ENCODE measurements around the gene SARNP.
A peak's percentile ranks its signal among the peaks of the same experiment; 100 is the strongest.

The SARNP gene

GRCh38 chr12:55720894-55721444 is 96.6 kb downstream of the SARNP start:
- TF ChIP-seq, protein P1, sequence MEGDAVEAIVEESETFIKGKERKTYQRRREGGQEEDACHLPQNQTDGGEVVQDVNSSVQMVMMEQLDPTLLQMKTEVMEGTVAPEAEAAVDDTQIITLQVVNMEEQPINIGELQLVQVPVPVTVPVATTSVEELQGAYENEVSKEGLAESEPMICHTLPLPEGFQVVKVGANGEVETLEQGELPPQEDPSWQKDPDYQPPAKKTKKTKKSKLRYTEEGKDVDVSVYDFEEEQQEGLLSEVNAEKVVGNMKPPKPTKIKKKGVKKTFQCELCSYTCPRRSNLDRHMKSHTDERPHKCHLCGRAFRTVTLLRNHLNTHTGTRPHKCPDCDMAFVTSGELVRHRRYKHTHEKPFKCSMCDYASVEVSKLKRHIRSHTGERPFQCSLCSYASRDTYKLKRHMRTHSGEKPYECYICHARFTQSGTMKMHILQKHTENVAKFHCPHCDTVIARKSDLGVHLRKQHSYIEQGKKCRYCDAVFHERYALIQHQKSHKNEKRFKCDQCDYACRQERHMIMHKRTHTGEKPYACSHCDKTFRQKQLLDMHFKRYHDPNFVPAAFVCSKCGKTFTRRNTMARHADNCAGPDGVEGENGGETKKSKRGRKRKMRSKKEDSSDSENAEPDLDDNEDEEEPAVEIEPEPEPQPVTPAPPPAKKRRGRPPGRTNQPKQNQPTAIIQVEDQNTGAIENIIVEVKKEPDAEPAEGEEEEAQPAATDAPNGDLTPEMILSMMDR (IDR thresholded peaks at IDR 0.05; ENCODE audit: low read depth, low read length) = peak; percentile 66
- DNase-seq (ENCODE audit: extremely low read depth, low read depth) = peak; percentile 84

DNA sequence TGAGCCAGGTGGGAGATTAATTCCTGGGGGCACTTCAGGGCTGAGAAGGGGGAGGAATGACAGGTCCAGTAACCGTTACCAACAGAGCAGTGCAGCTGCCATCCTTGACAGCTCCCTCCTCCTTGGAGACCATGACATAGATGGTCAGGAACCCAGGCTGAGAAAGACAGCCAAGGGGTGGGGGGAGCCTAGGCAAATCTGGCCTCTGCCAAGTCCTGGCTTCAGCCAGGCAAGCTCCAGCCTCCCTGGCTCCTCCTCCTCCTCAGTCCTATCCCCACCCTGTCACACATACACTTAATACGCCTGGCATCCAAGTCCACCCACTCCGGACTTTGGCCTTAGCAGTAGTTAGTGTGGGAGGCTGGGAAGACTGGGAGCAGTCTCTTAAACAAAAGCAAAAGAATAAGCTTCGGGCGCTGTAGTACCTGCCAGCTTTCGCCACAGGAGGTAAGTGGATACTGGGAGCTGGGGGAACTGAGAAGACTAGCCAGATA is 97.4 kb downstream of the SARNP start, which contains the start of gene RDH5:
TSS of gene RDH5 (plus strand) at position 323 of the 494 bp plus-strand sequence. CDS start 792 bp downstream, outside the sequence.
- TF ChIP-seq, protein P1 (IDR thresholded peaks at IDR 0.05; ENCODE audit: low read depth, low read length) = no peak
- DNase-seq (ENCODE audit: extremely low read depth, low read depth) = peak; percentile 83

- TF ChIP-seq, protein P1 (IDR thresholded peaks at IDR 0.05; ENCODE audit: low read depth, low read length) = no peak
- DNase-seq (ENCODE audit: extremely low read depth, low read depth) = no peak
These were observed 98.2 kb downstream of the SARNP start for GRCh38 chr12:55719371-55719770.

DNA sequence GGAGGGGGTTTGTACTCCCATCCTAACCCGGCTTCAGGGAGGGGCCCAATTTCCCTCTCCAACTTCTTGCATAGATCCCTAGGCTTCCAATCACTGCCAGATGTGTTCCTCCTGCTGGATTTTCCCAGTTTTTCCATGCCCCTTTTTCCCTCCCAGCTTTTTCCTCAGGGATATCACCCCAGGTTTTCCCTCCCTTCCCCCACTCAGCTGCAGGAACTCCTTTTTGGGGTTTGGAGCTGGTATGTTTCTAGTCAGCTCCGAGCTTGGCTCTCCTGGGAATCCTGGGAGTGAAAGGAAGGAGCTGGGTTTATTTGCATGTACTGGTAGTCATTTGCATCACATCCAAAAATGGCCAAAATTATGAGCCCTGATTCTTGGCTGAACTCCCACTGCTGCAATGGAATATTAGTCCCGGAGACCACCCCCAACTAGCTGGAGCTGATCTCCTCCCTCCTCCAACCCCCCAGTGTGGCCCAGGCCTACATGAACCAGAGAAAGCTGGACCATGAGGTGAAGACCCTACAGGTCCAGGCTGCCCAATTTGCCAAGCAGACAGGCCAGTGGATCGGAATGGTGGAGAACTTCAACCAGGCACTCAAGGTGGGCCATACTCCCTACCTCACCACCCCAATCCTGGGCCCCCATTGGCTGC is 98.8 kb downstream of the SARNP start:
- TF ChIP-seq, protein P1 (IDR thresholded peaks at IDR 0.05; ENCODE audit: low read depth, low read length) = no peak
- DNase-seq (ENCODE audit: extremely low read depth, low read depth) = no peak

GRCh38 chr12:55718015-55718414 is 99.5 kb downstream of the SARNP start:
- DNase-seq (ENCODE audit: extremely low read depth, low read depth) = no peak
- TF ChIP-seq, protein P1 (IDR thresholded peaks at IDR 0.05; ENCODE audit: low read depth, low read length) = no peak

DNA sequence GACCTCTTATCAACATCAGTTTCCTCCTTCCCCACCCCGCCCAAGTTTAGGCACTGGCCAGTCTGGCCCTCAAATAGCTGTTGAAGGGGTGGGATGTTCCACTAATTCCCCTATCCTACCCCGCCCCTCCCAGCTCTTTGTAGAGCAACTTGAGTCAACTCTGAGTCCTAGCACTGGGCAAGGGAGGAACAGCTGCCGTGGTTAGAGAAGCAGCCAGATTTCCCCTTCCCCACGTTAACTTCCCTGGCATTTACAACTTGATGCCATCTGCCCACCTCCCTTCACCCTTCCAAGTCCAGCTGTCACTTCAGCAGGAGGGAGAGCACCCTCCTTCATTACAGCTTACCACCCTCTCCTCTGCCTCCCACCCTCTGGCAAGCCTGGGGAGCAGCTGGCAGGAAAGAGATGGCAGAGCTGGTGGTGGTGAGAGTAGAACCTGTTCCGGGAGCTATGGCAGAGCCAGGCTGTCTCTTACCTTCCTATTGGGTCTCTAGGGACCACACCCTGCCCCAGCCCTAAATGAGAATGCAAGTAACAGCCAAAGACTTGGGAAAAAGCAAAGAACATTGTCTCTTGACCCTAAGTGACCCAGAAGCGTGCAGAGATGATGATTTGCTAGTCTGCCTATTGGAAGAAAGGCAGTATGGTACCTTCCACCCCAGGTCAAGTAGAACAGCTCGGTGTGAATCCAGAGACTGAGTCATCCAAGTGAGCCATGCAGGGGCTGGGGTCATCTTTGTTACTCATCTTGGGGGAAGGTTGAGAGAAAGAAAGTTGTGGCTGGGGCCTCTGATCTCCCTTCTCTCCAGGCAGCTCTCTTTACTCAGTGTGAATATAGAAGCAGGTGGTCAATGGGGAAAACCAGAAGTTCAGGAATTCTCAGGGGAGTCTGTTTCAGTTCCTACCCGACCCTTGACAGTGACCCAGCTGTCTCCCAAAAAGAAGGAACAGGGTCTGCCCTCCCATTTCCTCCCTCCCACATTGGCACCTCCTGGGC is 100.2 kb downstream of the SARNP start:
- TF ChIP-seq, protein P1 (IDR thresholded peaks at IDR 0.05; ENCODE audit: low read depth, low read length) = no peak
- no peak for DNase-seq (ENCODE audit: extremely low read depth, low read depth)
